ENCODE results near the gene FBXW9. TPM values are rescaled to one million over a fixed set of nuclear protein-coding genes. Genes with fewer than 3 reads are reported as not detected.

The FBXW9 gene
- total and polyA plus RNA-seq, 2 of the 8 experiments (the other 6 are each of a cell fraction or from before 2014, with no cell fraction given): 10.8 to 30.1 TPM

DNA sequence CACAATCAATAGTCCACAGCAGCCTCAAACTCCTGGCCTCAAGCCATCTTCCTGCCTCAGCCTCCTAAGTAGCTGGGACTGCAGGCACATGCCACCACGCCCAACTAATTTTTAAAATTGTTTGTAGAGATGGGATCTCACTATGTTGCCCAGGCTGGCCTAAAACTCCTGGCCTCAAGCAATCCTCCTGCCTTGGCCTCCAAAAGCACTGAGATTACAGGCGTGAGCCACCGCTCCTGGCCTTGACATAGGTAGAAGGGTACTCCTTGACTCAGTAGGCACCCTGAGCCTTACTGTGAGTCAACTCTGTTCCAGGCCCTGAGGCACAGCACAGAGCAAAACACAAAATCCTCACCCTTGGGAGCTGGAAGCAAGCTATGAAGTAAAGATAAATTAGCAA, 19.5 kb upstream of the FBXW9 start:
- Histone ChIP-seq H3K4me2 (ENCODE audit: insufficient read depth in 1 of 2, low read depth in 2 of 2, low read length in 2 of 2) (no peak overlapping the region), H3K9ac (replicated peaks in 1 of 4; ENCODE audit: extremely low read depth in 1 of 4, low read depth in 3 of 4, low read length in 3 of 4) (no peak overlapping the region), H3K14ac (ENCODE audit: insufficient read length) (no peak overlapping the region), H3K79me2 (ENCODE audit: control insufficient read depth in 1 of 2, insufficient read depth in 2 of 2, low read length in 2 of 2) (peaks cover 17 to 46% of the 10 kb centered on the region in 2 experiments), H3K56ac (replicated peaks; ENCODE audit: insufficient read length, low read depth, low read length) (no peak overlapping the region), H2BK20ac (ENCODE audit: low read length) (no peak overlapping the region), H2AFZ (ENCODE audit: low read length) (no peak overlapping the region), H4K8ac (ENCODE audit: extremely low read depth, insufficient read depth, low read length) (no peak overlapping the region), H3K18ac (ENCODE audit: extremely low read depth, low read length) (no peak overlapping the region), H3K27me3 (replicated peaks in 1 of 4; ENCODE audit: control insufficient read depth in 3 of 4, extremely low read depth in 1 of 4, insufficient read depth in 3 of 4, low read length in 3 of 4) (no peaks in the 10 kb centered on the region), H3K27ac (ENCODE audit: low read depth, low read length) (no peak overlapping the region), H4K5ac (ENCODE audit: insufficient read length, low read depth, low read length) (no peak overlapping the region), H2BK5ac (ENCODE audit: low read depth, low read length) (no peak overlapping the region), H3K79me1 (ENCODE audit: low read depth, low read length) (peaks cover 10% of the 10 kb centered on the region; the same call in 1 of the 2 replicates), H3K36me3 (ENCODE audit: control insufficient read depth in 2 of 4, insufficient read depth in 4 of 4, low read length in 3 of 4) (peaks cover 32 to 58% (median 43%) of the 10 kb centered on the region in 4 experiments), H2BK15ac (ENCODE audit: low read length) (no peak overlapping the region), H3K23me2 (ENCODE audit: low read depth, low read length) (no peaks in the 10 kb centered on the region), H3K23ac (ENCODE audit: insufficient read length) (no peak overlapping the region), H4K20me1 (replicated peaks in 1 of 2; ENCODE audit: control insufficient read depth in 1 of 2, insufficient read depth in 2 of 2, low read length in 2 of 2) (peaks cover 12 to 23% of the 10 kb centered on the region in 2 experiments), H2BK120ac (replicated peaks; ENCODE audit: low read depth, low read length) (no peak overlapping the region), H3K4me3 (ENCODE audit: extremely low read depth in 1 of 4, insufficient read depth in 2 of 4, low read depth in 3 of 4, low read length in 4 of 4) (no peak overlapping the region), H3K4ac (replicated peaks; ENCODE audit: insufficient read length, low read depth, low read length) (no peak overlapping the region), H3K4me1 (replicated peaks in 1 of 4; ENCODE audit: control insufficient read depth in 3 of 4, insufficient read depth in 4 of 4, low read length in 3 of 4) (peaks cover 0 to 6% (median 2%) of the 10 kb centered on the region in 4 experiments; a peak in 3 of 7 replicates), H2AK5ac (ENCODE audit: low read depth, low read length) (no peak overlapping the region), H3K9me3 (ENCODE audit: insufficient read depth in 2 of 2, low read depth in 1 of 2, low read length in 1 of 2) (no peaks in the 10 kb centered on the region), H4K91ac (replicated peaks; ENCODE audit: insufficient read length, low read length) (no peak overlapping the region), H2BK12ac (ENCODE audit: low read depth, low read length) (no peak overlapping the region)
- FAIRE-seq (no peak), DNase-seq (ENCODE audit: low read depth in 1 of 2, low spot score in 2 of 2) (no peak)
- POLR2A ChIA-PET (ENCODE audit: partially characterized antibody): interaction anchor here (0.9 to 12.9 kb wide), 4 partner anchors 12 to 35 kb away, joined by 3 to 258 read pairs (median 5); partner anchors contain the start of genes GET3 and TRIR
- CTCF ChIA-PET (ENCODE audit: partially characterized antibody): interaction anchor here (0.6 to 13.0 kb wide), 12 partner anchors 9 to 82 kb away, joined by 3 to 81 read pairs (median 4); partner anchors contain the start of gene TRIR
- WGBS, 2 experiments (ENCODE audit: extremely low coverage in 1 of 2, insufficient coverage in 1 of 2, insufficient read length in 1 of 2, insufficient replicate concordance in 2 of 2, low coverage in 1 of 2, low lambda C conversion rate in 2 of 2, missing lambda C conversion rate in 1 of 2): 86% methylated on average over 3 of the region's 3 CpGs; no CpG with 5 or more reads in 1 of the 2 experiments
- no peak for TF ChIP-seq YY1 (IDR thresholded peaks at IDR 0.05; ENCODE audit: low read depth, low read length)
- no peak for TF ChIP-seq RBBP5 (IDR thresholded peaks at IDR 0.05; ENCODE audit: borderline replicate concordance, low read depth, low read length)
- TF ChIP-seq KDM5A (IDR thresholded peaks at IDR 0.05; ENCODE audit: low read length): no peak
- TF ChIP-seq TEAD4 (IDR thresholded peaks at IDR 0.05; ENCODE audit: low read depth, low read length): no peak
- no peak for TF ChIP-seq CEBPB (IDR thresholded peaks at IDR 0.05; ENCODE audit: low read depth, low read length)
- TF ChIP-seq, protein P1, sequence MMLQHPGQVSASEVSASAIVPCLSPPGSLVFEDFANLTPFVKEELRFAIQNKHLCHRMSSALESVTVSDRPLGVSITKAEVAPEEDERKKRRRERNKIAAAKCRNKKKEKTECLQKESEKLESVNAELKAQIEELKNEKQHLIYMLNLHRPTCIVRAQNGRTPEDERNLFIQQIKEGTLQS (IDR thresholded peaks at IDR 0.05; ENCODE audit: insufficient read depth, low read depth, low read length): no peak
- no peak for TF ChIP-seq BRCA1 (IDR thresholded peaks at IDR 0.05; ENCODE audit: low read depth, low read length)
- TF ChIP-seq ZNF274 (IDR thresholded peaks at IDR 0.05; ENCODE audit: borderline replicate concordance, extremely low read depth, low read length): no peak
- no peak for TF ChIP-seq POLR2AphosphoS5 (IDR thresholded peaks at IDR 0.05; ENCODE audit: low read depth, low read length)
- TF ChIP-seq SIRT6 (IDR thresholded peaks at IDR 0.05; ENCODE audit: low read length): no peak
- no peak for TF ChIP-seq PHF8 (conservative IDR thresholded peaks at IDR 0.05; ENCODE audit: low read depth, low read length)
- no peak for TF ChIP-seq MAFK (IDR thresholded peaks at IDR 0.05; ENCODE audit: low read depth, low read length)
- TF ChIP-seq, protein P2, sequence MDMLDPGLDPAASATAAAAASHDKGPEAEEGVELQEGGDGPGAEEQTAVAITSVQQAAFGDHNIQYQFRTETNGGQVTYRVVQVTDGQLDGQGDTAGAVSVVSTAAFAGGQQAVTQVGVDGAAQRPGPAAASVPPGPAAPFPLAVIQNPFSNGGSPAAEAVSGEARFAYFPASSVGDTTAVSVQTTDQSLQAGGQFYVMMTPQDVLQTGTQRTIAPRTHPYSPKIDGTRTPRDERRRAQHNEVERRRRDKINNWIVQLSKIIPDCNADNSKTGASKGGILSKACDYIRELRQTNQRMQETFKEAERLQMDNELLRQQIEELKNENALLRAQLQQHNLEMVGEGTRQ (IDR thresholded peaks at IDR 0.05; ENCODE audit: low read length): no peak

All from H1 (cell line).